A673 (cell line): ENCODE data around the gene TSPAN5. TPM values are rescaled to one million over a fixed set of nuclear protein-coding genes. Genes with fewer than 3 reads are reported as not detected.

Experiments
- BruUV-seq: library from RNA; stranded (reverse); fragments of 400-500 nt; replicated peaks from 2 replicates; lab custom pipeline; 2021; lab: Mats Ljungman, UMichigan
- CTCF ChIA-PET: fragments of 300-600 bp; sonication (Branson Sonifier 250); formaldehyde crosslinking; loops from one replicate; lab custom pipeline; 2022; ENCODE audit warnings: antibody characterized with exemption; lab: Charles Lee
- POLR2A ChIA-PET: fragments of 300-600 bp; sonication (Branson Sonifier 250); formaldehyde crosslinking; loops from one replicate; lab custom pipeline; 2022; ENCODE audit warnings: antibody characterized with exemption; ENCODE audit not compliant: low non-redundant PET; lab: Charles Lee
- DNase-seq: peaks from one replicate; pipeline ENCODE4 v3.0.0-alpha.2; 2015; ENCODE audit warnings: low spot score
- H3K27ac ChIP-seq: fragments of 200-600 bp; sonication (generic); 2 replicates; pipeline ENCODE4 v1.5.1; 2016; ENCODE audit warnings: mixed run types, low read depth, mild to moderate bottlenecking, mixed read lengths, antibody characterized with exemption, low read length; ENCODE audit not compliant: poor library complexity, severe bottlenecking
- H3K27me3 ChIP-seq: fragments of 200-600 bp; sonication (generic); replicated peaks from 2 replicates; pipeline ENCODE4 v1.6.1; 2017; ENCODE audit warnings: mixed run types, low read depth, mild to moderate bottlenecking, mixed read lengths, antibody characterized with exemption, low read length; ENCODE audit not compliant: insufficient read depth, poor library complexity
- H3K36me3 ChIP-seq: fragments of 200-600 bp; sonication (generic); 2 replicates; pipeline ENCODE4 v1.6.1; 2016; ENCODE audit warnings: mixed run types, mild to moderate bottlenecking, mixed read lengths, antibody characterized with exemption, low read length; ENCODE audit not compliant: insufficient read depth, poor library complexity, severe bottlenecking
- H3K4me1 ChIP-seq: fragments of 200-600 bp; sonication (generic); 2 replicates; pipeline ENCODE4 v1.6.1; 2017; ENCODE audit warnings: mixed run types, mild to moderate bottlenecking, mixed read lengths, antibody characterized with exemption, low read length; ENCODE audit not compliant: insufficient read depth, poor library complexity, severe bottlenecking
- H3K4me3 ChIP-seq: fragments of 200-600 bp; sonication (generic); 2 replicates; pipeline ENCODE4 v1.5.1; 2016; ENCODE audit warnings: low read depth, mixed run types, mild to moderate bottlenecking, mixed read lengths, low read length; ENCODE audit not compliant: poor library complexity, severe bottlenecking
- H3K9me3 ChIP-seq: fragments of 200-600 bp; sonication (generic); 2 replicates; pipeline ENCODE4 v1.6.1; 2016; ENCODE audit warnings: mixed run types, low read depth, mild to moderate bottlenecking, mixed read lengths, antibody characterized with exemption, low read length; ENCODE audit not compliant: poor library complexity, severe bottlenecking
- EZH2 ChIP-seq: fragments of 200-600 bp; sonication (generic); IDR thresholded peaks from 2 replicates; pipeline ENCODE4 v1.6.1; 2017; ENCODE audit warnings: borderline replicate concordance, low read depth, mild to moderate bottlenecking, mixed read lengths, antibody characterized with exemption, low read length; ENCODE audit not compliant: poor library complexity, severe bottlenecking
- intact Hi-C: fragments of 100-400 bp; cut with micrococcal nuclease; formaldehyde crosslinking; loops from one replicate; pipeline ENCODE4 v1.10.0; 2022; ENCODE audit not compliant: unreplicated experiment
- total RNA-seq: library from RNA; stranded (reverse); gene quantifications from 2 replicates; pipeline ENCODE4 v1.2.3, GENCODE V29; 2021
- TF ChIP-seq, protein P1 (sequence below): fragments of 300-800, 200-600 bp; sonication (generic); conservative IDR thresholded peaks from 2 replicates; pipeline ENCODE4 v1.5.1; 2017; ENCODE audit warnings: low read depth, mild to moderate bottlenecking, antibody characterized with exemption, low read length, moderate library complexity, mixed read lengths

Gene TSPAN5
- total RNA-seq, 1 experiment from 2014 or later = 15.2 TPM

DNA sequence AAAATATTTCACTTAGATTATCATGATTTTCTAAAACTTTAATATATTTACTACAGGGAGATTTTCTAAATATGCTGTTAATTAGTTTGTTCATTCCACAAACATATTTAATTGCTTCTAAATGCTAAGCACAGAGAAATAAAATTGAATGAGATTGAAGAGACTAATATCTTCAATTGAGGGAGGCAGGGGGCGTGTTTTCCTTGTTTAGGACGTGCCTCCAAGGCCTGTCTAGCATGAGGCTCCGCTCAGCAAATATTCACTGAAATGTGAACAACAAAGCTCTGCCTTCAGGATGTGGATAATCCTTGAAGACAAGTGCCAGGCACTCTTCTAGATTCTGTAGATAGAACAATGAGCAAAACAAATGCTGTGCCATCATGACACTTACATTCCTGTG lies 98.1 kb downstream of the TSPAN5 start:
- Histone ChIP-seq H3K27me3 (no peaks in the 10 kb centered on the region), H3K9me3 (no peaks in the 10 kb centered on the region), H3K27ac (no peak overlapping the region), H3K4me3 (no peak overlapping the region), H3K4me1 (peaks cover 70% of the 10 kb centered on the region), H3K36me3 (no peaks in the 10 kb centered on the region)
- BruUV-seq = no TSS peak
- TF ChIP-seq EZH2 = no peak
- TF ChIP-seq, protein P1, sequence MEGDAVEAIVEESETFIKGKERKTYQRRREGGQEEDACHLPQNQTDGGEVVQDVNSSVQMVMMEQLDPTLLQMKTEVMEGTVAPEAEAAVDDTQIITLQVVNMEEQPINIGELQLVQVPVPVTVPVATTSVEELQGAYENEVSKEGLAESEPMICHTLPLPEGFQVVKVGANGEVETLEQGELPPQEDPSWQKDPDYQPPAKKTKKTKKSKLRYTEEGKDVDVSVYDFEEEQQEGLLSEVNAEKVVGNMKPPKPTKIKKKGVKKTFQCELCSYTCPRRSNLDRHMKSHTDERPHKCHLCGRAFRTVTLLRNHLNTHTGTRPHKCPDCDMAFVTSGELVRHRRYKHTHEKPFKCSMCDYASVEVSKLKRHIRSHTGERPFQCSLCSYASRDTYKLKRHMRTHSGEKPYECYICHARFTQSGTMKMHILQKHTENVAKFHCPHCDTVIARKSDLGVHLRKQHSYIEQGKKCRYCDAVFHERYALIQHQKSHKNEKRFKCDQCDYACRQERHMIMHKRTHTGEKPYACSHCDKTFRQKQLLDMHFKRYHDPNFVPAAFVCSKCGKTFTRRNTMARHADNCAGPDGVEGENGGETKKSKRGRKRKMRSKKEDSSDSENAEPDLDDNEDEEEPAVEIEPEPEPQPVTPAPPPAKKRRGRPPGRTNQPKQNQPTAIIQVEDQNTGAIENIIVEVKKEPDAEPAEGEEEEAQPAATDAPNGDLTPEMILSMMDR = no peak
- intact Hi-C loops = no loop called here
- POLR2A ChIA-PET = no interaction called here
- CTCF ChIA-PET = no interaction called here
- DNase-seq = no peak

DNA sequence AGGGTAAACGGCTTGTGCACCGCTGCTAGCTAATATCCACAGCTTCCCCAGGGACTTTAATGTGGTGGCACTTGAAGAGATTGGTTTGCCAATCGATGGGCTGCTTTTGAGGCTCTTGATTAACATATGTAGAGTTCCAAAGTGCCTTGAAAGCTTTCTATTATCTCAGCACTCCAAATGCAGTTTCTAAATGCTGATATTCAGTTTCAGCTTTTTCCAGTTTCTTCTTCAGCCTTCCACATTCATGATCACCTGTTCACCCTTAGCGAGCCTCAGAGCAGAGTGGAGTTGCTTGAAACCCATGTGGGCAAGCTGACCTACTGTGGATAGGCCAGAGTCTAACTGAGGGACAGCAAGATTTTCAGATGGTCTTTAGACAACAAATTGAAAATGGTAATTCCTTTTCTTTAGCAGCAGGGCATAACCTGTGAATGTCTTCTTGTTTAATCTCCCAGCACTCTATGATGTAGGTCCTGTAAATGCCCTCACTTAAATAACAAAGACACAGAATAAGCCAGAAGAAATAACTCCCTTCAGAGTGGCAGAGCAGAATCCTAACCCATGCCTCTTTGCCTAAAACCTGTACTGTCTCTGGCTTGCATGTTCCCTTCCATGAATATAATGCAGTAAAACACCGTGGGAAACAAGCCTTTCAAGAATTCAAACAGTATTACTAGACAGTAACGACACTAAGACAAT lies 99.8 kb downstream of the TSPAN5 start:
- intact Hi-C loops = loop anchor here (10.0 kb wide), 1 partner anchor 294 kb away; the partner anchor contains the start of gene RAP1GDS1
- Histone ChIP-seq H3K36me3 (no peaks in the 10 kb centered on the region), H3K9me3 (no peaks in the 10 kb centered on the region), H3K27ac (peak overlapping the region; percentile 1), H3K4me1 (peaks cover 70% of the 10 kb centered on the region), H3K27me3 (no peaks in the 10 kb centered on the region), H3K4me3 (no peak overlapping the region)
- BruUV-seq = no TSS peak
- DNase-seq = peak; percentile 39
- ChIA-PET POLR2A (no interaction called here), CTCF (no interaction called here)
- TF ChIP-seq EZH2 = no peak
- TF ChIP-seq, protein P1 = no peak

DNA sequence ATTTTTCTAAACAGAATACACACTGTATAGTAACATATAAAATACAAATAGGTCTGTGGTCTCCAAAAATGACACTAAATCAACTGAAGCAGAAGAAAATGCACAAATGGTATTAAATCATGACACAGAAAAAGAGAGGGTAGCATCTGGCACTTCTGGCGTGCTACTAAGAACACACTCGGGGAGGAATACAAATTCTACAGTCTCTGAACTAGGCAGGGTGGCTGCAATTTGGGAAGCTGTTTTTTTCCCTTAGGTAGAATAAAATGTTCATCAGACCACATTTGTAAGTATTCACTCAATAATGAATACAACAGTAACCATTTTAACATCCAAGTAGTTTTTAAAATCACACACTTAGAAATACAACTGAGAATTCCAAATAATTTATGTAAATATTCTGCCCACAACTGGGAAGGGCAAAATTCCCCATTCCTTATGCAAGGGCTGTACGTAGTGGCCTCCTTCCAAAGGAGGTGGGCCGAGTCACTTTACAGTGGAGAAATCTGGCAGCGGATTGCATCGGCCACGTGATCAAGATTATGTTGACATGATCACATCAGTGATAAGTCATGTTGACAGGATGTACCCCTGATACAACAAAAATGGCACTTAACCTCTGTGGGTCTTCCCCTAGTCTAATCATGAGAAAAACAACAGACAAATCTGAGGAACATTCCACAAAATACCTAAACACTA lies 101.1 kb downstream of the TSPAN5 start:
- Histone ChIP-seq H3K36me3 (no peaks in the 10 kb centered on the region), H3K9me3 (no peaks in the 10 kb centered on the region), H3K4me3 (no peak overlapping the region), H3K4me1 (peaks cover 66% of the 10 kb centered on the region), H3K27ac (peak overlapping the region; percentile 73), H3K27me3 (no peaks in the 10 kb centered on the region)
- DNase-seq = peak; percentile 79
- ChIA-PET CTCF (no interaction called here), POLR2A (no interaction called here)
- TF ChIP-seq EZH2 = no peak
- TF ChIP-seq, protein P1 = no peak
- intact Hi-C loops = loop anchor here (10.0 kb wide), 1 partner anchor 293 kb away; the partner anchor contains the start of gene RAP1GDS1
- BruUV-seq = no TSS peak
